ENCODE measurements around the gene MT1G.
"Not testable (repeated sequence)": the region's sequence is repeated elsewhere in the genome, so short reads cannot be mapped to it uniquely, and the experiment has no call there.

MT1G gene

DNA sequence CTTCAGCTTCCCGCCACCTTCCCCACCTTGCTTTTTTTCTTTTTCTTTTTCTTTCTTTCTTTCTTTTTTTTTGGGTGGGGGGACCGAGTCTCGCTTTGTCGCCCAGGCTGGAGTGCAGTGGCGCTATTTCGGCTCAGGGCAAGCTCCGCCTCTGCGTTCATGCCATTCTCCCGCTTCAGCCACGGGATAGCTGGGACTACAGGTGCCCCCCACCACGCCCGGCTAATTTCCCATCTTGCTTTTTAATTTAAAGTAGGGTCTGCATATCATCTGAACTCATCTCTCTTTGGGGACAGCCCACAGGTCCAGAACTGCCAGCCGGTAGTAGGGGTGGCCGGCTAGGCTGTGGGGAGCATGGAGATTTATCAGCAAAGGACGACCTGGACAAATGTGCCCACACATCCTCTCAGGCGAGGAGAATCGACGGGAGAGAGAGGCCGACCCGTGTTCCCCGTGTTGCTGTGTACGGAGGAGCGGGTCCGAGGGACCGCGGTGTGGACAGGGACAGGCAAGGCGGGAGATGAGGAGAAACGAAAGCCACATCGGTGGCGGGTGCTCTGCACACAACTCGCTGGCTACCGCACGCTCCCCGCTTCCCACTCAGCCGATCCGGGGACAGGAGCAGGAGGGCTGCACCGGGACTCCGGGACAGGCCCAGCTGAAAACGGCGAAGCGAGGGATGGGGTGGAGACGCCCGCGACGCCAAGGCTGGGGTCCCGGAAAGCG, 33.0 kb downstream of the MT1G start:
- DNase-seq = no peak

DNA sequence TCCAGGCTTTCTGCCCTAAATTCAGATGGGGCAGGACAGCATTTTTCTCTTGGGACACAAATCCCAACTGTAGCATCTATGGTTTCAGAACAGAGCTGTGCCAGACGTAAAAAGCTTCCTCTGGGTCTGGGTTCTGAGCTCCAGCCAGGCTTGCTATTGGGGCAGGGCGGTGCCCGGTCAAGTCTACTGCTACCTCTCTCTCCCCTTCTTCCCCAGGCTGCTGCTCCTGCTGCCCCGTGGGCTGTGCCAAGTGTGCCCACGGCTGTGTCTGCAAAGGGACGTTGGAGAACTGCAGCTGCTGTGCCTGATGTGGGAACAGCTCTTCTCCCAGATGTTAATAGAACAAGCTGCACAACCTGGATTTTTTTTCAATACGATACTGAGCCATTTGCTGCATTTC, 34.3 kb downstream of the MT1G start:
- no peak for DNase-seq

DNA sequence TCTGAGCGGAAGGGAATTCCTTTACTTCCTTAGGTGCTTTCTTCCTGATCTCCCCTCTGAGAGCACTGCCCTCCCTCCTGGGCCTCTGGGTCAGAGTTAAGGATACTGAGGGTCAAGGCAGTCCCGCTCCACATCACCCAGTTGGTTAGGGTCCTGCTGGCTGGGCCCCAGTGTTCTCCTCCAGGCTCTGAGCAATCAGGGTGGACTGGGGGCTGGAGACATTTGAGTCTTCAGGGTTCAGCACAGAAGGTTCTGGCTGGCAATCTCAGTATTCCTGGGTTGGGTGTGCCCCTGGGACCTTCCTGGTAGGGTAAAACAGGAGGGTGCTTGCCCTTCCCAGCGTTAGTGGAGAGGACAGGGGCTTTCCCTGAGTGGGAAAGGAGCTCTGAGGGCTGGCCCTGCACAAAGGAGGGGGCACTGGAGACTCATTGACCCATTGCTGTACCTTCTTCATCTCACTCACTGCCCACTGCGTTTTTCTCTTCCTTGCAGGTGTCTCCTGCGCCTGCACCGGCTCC, 35.0 kb downstream of the MT1G start:
- no peak for DNase-seq

DNA sequence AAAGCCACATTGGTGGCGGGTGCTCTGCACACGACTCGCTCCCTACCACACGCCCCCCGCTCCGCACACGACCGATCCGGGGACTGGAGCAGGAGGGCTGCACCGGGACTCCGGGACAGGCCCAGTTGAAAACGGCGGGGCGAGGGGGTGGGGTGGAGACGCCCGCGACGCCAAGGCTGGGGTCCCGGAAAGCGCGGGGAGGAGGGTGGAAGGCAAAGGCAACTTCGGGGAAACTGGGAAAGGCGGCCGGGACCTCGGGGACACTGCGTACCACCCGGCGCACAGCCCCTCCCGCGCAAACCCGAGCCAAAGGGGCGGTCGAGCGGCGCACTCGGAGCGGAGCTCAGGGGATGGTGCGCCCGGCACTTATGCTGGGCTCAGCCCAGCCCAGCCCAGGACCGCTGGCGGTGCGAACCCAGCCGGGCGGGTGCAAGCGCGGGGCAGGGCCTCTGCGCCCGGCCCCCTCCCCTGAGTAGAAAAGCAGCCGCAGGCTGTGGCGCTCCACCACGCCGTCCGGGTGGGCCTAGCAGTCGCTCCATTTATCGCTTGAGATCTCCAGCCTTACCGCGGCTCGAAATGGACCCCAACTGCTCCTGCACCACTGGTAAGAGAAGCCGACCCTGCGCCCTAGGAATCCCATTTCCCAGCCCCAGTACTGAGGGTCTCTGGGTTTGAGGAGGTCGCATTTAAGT, 35.6 kb downstream of the MT1G start, which contains the start of gene MT1M:
Gene MT1M, plus strand, starts transcription at position 504 of the 692 bp plus-strand sequence. Its CDS starts 73 bp downstream, at position 577.
- DNase-seq = no peak

DNA sequence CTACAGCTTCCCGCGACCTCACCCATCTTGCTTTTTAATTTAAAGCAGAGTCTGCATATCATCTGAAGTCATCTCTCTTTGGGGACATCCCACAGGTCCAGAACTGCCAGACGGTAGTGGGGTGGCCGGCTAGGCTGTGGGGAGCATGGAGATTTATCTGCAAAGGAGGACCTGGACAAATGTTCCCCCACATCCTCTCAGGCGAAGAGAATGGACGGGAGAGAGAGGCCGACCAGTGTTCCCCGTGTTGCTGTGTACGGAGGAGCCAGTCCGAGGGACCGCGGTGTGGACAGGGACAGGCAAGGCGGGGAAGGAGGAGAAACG, 36.1 kb downstream of the MT1G start:
- no peak for DNase-seq

DNA sequence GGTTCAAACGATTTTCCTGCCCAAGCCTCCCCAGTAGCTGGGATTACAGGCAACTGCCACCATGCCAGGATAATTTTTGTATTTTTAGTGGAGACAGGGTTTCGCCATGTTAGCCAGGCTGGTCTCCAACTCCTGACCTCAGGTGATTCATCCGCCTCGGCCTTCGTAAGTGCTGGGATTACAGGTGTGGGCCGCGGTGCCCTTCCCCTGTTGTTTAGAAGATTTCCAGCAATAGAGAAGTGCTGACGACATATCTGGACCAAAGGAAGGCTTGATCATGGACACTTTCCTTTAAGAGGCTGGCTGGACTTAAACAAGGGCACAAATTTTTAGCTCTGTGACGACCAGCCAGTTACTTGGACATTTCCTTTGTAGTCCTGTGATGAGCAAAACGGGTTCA, 36.7 kb downstream of the MT1G start:
- DNase-seq = no peak

DNA sequence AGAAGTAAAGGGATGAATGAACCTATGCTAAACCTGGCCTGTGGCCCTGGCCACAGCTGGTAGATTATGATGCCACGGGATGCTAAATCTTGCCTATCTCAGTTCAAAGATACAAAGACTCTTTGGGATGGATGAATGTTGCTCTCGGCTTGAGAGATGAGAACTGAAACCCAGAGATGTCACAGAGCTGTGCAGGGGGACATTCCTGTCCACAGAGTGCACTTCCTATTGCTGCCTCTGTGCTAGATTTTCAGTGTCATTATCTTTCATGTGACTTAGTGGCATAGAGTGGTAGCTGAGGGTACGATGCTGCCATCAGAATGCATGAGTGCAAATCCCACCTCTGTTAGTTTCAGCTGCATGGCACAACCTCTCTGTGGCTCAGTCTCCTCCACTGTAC, 37.7 kb downstream of the MT1G start:
- DNase-seq = no peak

DNA sequence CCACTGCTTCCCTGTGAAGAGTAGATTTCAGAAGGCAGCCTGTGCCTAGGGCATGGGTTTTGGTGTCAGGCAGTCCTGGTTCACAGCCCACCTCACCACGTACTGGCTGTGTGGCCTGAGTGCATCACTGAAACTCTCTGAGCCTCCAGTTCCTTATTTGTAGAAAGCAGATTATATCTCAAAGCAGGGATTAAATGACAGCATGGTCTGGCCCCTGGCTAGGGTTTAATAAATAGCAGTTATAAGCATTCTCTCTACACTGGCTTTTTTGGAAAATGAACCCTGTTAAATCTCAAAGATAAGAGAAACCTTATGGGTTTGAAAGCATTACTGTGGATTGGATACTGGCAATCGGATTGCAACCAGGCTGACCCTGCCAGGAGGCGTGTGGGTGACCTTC, 38.3 kb downstream of the MT1G start:
- no peak for DNase-seq

DNA sequence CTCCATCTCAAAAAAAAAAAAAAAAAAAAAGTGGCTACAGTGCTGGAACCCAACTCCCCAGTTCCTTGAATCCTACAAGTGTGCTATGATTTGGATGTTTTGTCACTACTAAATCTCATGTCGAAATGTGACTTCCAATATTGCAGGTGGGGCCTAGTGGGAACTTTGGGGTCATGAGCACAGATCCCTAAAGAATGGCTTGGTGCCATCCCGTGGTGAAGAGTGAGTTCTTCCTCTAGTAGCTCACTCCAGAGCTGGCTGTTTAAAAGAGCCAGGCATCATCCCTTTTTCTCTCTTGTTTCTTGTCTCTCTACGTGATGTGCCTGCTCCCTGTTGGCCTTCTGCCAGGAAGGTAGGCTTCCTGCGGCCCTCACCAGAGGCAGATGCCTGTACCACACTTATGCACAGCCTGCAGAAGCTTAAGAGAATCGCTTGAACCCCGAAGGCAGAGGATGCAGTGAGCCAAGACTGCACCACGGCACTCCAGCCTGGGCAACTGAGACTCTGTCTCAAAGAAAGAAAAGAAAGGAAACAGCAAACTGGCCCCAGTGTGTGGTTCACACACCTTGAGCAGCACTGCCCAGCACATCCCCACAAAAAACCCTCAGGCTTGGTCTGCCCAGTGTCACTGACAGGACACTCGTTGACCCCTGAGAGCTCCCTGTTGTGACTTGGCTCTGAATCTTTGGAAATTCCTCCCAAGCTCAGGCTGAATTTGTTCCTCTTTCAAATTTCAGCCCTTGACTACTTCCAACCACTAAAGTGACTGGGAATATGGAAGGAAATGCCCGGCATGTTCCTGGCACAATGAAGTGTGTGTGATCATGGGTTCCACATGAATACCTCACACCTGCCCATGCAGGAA, 39.1 kb downstream of the MT1G start:
- DNase-seq = no peak

DNA sequence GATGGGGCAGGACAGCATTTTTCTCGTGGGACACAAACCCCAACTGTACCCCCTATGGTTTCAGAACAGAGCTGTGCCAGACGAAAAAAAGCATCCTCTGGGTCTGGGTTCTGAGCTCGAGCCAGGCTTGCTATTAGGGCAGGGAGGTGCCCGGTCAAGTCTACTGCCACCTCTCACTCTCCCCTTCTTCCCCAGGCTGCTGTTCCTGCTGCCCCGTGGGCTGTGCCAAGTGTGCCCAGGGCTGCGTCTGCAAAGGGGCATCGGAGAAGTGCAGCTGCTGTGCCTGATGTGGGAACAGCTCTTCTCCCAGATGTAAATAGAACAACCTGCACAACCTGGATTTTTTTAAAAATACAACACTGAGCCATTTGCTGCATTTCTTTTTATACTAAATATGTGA, 41.2 kb downstream of the MT1G start:
- no peak for DNase-seq

DNA sequence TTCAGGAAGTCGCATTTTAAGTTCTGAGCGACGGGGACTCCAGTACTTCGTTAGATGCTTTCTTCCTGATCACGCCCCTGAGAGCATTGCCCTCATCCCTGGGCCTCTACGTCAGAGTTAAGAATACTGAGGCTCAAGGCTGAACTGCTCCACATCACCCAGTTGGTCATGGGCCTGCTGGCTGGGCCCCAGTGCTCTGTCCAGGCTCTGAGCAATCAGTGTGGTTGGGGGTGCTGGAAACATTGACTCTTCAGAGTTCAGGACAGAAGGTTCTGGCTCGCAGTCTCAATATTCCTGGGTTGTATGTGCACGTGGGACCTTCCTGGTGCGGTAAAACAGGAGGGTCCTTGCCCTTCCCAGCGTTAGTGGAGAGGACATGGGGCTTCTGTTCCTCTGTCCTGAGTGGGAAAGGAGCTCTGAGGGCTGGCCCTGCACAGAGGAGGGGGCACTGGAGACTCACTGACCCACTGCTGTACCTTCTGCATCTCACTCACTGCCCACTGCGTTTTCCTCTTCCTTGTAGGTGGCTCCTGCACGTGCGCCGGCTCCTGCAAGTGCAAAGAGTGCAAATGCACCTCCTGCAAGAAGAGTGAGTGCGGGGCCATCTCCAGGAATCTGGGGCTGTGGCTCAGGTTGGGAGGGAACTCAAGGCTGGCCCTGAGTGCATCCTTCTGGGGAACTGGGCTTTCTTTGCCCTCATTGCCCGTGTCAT, 41.8 kb downstream of the MT1G start:
- no peak for DNase-seq

DNA sequence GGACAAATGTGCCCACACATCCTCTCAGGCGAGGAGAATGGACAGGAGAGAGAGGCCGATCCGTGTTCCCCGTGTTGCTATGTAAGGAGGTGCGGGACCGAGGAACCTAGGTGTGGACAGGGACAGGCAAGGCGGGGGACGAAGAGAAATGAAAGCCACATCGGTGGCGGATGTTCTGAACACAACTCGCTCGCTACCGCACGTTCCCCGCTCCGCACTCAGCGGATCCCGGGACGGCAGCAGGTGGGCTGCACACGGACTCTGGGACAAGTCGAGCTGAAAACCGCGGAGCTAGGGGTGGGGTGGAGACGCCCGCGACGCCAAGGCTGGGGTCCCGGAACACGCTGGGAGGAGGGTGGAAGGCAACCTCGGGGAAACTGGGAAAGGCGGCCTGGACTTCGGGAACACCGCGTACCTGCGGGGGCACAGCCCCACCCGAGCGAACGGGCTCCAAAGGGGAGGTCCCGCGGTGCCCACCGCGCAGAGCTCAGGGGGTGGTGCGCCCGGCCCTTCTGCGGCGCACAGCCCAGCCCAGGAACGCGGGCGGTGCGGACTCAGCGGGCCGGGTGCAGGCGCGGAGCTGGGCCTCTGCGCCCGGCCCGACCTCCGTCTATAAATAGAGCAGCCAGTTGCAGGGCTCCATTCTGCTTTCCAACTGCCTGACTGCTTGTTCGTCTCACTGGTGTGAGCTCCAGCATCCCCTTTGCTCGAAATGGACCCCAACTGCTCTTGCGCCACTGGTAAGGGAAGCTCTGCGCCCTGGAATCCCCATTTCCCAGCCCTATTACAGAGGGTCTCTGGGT, 42.5 kb downstream of the MT1G start, which contains the start of gene MT1E:
Gene MT1E, plus strand, starts transcription at position 642 of the 803 bp plus-strand sequence. Its CDS starts 71 bp downstream, at position 713.
- peak; percentile 84 for DNase-seq

DNA sequence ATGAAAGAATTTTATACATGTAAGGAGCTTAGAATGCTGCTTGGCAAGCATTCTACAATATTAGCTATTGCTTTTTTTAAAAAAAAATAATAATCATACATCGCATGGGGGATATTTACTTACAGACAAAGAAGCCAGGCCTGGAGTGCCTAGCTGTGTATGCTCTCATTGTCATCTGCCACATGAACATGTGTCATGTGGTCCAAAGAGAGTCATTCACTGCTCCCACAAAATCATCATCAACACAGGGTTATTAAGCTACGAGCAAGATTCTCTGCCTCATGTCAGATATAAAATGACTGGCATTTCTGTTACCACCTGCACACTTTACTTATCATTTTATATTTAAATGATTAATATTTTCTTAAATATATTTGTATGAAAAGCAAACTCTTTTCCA, 44.2 kb downstream of the MT1G start:
- DNase-seq = no peak

DNA sequence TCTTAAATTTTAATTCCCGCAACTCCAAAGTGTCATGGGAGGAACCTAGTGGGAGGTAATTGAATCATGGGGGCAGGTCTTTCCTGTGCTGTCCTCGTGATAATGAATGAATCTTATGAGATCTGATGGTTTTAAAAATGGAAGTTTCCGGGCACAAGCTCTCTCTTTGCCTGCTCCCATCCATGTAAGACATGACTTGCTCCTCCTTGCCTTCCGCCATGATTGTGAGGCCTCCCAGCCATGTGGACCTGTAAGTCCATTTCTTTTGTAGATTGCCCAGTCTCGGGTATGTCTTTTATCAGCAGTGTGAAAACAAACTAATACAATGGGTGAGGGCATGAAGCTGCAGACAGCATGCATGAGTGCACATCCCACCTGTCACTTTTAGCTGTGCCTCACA, 44.7 kb downstream of the MT1G start:
- DNase-seq = not testable (repeated sequence)

DNA sequence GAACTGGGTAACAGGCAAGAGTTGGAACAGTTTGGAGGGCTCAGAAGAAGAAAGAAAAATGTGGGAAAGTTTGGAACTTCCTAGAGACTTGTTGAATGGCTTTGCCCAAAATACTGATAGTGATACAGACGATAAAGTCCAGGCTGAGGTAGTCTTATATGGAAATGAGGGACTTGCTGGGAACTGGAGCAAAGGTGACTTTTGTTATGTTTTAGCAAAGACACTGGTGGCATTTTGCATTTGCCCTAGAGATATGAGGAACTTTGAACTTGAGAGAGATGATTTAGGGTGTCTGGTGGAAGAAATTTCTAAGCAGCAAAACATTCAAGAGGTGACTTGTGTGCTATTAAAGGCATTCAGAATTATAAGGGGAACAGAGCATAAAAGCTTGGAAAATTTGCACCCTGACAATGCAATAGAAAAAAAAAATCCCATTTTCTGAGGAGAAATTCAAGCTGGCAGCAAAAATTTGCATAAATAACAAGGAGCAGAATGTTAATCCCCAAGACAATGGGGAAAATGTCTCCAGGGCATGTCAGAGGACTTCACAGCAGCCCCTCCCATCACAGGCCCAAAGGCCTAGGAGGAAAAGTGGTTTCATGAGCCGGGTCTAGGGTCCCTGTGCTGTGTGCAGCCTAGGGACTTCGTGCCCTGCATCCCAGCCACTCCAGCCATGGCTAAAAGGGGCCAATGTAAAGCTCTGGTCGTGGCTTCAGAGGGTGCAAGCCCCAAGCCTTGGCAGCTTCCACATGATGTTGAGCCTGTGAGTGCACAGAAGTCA, 46.0 kb downstream of the MT1G start:
- DNase-seq = not testable (repeated sequence)

DNA sequence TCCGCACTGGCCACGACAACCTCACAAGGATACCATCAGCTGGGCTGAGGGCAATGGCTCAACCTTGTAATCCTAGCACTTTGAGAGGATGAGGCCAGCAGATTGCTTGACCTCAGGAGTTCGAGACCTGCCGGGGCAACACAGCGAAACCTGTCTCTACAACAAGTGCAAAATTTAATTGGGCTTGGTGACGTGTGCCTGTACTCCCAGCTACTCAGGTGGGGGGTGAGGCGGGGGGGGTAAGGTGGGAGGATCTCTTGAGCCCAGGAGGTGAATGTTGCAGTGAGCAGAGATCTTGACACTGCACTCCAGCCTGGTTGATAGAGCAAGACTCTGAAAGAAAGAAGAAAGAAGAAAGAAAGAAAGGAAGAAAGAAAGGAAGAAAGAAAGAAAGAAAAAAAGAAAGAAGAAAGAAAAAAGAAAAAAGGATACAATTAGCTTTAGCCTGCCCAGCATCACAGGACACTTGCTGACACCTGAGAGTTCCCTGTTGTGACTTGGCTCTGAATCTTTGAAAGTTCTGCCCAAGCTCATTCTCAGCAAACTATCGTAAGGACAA, 47.4 kb downstream of the MT1G start:
- DNase-seq = no peak

DNA sequence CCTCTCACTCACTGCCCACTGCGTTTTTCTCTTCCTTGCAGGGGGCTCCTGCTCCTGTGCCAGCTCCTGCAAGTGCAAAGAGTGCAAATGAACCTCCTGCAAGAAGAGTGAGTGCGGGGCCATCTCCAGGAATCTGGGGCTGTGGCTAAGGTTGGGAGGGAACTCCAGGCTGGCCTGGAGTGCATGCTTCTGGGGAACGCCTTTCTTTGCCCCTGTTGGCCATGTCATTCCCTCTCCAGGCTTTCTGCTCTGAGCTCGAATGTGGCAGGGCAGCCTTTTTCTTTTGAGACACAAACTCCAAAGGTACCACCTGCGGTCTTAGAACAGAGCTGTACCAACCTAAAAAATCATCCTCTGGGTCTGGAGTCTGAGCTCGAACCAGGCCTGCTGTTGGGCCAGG, 49.7 kb downstream of the MT1G start:
- DNase-seq = no peak

DNA sequence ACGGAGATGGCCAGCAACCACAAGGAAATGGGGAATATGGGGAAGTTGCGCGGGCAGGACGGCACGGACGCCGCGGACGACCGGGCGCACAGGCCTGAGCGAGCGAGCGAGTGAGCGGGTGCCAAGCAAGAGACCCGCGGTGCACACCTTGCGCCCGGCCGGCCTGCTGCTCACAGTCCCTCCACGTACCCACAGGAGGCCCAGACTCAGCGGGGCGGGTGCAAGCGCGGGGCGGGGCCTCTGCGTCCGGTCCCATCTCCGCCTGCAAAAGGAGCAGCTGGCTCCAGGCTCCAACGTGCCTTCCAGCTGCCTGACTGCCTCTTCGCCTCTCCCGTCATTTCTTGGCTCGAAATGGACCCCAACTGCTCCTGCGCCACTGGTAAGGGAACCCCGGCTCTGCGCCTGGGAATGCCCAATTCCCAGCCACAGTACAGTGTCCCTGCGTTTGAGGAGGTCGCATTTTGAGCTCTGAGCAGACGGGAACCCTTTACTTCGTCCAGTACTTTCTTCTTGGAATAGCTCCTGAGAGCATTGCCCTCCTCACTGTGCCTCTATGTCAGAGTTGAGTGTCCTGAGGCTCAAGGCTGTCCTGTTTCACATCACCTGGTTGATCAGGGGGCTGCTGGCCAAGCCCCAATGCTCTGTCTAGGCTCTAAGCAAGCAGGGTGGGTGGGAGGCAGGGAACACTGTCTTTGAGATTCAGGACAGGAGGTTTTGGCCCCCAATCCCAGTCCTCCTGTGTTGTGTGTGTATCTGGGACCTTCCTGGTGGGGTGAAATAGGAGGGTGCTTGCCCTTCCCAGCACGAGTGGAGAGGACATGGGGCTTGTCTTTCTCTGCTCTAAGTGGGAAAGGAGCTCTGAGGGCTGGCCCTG, 50.4 kb downstream of the MT1G start:
- DNase-seq = peak; percentile 84
